GM21423 (cell line): ENCODE measurements around the gene LRRC8E.
"Not testable (repeated sequence)": the region's sequence is repeated elsewhere in the genome, so short reads cannot be mapped to it uniquely, and the experiment has no call there.

Experiments used
- ATAC-seq: cut with Tn5 transposase; IDR thresholded peaks from one replicate; pipeline ENCODE4 v1.9.1; 2021; ENCODE audit warnings: mild to moderate bottlenecking, moderate library complexity; ENCODE audit not compliant: unreplicated experiment

Gene LRRC8E

DNA sequence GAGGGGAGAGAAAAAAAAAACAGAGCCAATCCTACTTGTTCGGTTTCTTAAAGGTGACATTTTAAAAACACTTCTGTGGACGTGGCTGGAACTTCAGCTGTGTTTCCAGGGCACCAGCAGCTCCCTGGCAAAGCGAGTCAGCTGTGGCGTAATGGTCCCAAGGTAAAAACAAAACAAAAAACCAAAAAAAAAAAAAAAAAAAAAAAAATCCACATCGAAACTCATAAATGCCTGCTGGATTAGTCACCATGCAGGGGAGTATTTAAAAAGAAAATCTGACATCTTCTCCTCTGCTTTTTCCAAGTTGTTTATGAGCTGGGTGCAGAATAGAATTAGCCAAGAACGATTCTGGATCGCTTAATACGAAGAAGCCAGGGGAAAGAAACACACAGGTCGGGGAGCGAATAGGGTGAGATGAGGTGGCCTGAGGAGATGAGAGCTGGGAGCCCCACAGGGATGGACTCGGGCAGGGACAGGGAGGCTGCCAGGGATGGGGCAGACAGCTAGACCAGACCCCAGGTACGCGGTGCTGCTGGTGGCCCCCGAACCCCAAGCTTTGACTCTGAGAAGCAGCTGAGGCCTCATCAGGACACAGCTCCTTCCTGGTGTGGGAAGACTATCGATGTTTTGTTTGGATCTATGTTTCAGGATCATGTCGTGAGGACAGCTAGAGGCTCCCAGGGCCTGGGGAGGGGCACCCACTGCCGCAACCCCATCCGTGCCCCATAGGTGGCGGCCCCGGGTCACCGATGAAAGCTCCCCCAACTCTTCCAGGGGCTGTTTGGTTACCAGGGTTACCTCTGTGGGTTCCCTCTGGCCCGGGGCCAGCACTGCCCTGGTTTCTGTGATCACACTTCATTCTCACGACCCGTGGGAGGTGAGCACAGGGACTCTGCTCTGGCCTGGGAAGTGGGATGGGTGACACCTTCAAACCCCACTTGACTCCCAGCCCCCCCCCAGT, 40.7 kb downstream of the LRRC8E start:
- ATAC-seq, result no peak

DNA sequence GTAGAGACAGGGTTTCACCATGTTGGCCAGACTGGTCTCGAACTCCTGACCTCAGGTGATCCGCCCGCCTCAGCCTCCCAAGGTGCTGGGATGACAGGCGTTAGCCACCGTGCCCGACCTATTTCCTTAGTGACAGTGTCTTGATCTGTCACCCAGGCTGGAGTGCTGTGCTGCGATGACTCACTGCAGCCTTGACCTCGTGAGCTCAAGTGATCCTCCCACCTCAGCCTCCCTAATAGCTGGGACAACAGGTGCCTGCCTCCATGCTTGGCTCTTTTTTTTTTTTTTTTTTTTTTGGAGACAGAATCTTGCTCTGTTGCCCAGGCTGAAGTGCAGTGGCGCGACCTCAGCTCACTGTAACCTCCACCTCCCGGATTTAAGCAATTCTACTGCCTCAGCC, 41.7 kb downstream of the LRRC8E start:
- ATAC-seq, result not testable (repeated sequence)

DNA sequence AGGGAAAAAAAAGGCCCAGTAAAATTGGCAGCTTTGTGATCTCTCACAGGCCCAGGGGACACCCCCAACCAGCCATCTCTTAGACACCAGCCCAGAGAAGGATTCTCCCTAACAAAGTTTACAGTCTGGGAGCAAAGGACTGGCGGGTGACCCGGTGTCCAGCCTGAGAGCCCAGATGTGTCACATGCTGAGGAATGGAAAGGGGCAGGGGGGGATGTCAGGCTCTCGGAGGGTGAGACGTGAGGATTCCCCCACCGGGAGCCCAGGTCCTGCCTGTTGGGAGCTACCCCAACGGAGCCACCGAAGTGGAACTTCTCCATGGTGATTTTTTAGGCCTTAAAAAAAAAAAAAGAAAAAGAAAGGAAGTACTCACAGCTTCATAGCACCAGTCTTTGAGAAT, 42.5 kb downstream of the LRRC8E start:
- no peak for ATAC-seq

DNA sequence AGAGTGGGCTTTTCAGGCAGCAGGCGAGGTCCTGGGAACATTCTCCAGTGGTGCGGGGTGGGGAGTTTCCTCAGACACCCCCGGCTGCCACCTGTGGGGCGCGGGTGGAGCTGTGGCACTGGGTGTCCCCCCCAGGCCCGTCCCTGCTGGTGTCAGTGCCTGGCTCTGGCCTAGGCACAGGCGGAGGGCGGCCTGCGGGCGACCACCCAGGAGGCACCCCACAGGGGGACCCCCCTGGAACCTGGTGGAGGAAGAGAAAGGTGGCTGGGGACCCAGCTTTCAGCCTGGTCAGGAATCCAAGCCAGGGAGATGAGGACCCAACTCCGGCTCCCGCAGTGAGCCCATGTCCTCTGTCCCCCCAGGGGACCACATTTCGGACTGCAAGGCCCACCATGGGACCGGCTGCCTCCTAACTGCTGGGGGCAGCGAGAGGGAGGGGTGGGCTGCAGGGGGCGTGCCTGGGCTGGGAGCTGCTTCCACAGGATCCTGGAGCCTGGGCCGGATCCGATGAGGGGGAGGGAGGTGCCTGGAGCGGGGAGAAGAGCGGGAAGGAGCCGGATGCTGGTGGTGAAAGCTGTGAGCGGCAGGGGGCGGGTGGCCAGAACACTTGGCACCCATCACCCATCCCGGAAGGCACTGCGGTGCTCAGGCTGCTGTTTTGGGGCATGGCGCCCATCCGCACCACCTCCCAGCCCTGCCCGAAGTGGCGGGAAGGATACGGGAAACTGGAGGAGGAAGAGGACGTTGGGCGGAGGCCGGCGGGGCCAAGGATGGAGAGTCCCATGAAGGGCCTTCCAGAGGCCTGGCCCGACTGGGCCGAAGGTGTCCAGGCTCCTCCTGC, 43.1 kb downstream of the LRRC8E start:
- ATAC-seq, result no peak

DNA sequence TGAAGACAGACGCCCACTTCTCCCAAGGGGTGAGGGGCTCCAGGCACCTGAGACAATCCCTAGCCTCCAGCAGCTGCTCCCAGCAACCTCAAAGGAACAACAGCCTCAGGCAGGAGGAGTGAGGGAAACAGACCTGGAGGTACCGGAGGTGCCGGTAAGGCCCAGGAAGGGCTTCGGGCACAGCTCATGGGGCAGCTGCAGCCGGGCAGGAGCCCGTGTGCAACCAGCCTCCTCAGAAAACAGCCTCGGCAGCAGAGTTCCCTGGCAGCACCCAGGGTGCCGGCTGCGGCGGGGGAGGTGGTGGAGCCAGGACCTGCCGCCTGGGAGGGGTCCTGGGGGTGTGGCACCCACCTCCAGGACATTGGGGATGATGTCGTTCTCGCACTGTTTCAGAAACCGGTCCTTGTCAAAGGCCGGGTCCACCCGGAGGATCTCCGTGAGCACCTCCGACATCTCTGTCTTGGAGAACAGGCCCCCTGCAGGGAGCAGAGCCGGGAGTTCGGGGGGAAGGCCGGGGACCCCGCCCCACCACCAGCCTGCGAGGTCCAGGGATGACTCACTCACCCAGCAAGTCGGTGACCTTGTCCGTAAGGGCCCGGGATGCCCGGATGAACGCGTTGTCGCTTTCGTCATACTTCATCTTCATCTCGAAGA, 44.1 kb downstream of the LRRC8E start:
- no peak for ATAC-seq

DNA sequence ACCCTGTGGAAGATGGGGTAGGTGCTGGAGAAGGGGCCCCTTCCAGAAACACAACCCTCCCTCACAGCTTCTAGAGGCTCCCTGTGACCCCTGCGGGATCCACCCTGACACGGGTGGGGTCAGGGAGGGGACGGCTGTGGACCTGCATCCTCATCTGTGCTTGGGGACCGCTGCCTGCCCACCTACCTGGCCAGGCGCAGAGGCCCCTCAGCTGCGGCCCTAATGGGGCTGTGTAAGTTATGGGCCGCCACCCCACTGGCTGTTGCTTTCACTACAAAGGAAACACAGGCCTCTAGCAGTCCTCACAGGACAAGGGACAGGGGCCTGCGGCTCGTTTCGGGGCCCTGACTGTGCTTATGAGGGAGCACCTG, 44.6 kb downstream of the LRRC8E start:
- no peak for ATAC-seq

DNA sequence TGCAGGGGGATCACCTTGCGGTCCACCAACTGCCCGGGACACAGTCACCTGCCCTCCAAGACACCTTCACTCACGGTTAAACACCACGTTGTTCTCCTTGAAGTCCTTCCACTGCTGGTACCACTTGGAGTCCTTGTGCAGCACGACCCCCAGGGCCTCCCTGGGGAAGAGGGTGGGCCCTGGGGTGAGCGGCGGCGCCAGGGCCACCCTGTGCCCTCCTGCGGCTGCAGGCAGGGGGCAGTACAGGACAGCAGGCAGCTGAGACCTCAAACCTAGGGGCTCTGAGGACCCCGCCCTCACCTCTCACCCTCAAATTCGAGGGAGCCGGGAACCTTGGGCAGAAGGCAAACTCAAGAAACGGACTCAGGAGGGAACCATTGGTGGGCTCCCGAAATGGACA, 45.1 kb downstream of the LRRC8E start:
- no peak for ATAC-seq

DNA sequence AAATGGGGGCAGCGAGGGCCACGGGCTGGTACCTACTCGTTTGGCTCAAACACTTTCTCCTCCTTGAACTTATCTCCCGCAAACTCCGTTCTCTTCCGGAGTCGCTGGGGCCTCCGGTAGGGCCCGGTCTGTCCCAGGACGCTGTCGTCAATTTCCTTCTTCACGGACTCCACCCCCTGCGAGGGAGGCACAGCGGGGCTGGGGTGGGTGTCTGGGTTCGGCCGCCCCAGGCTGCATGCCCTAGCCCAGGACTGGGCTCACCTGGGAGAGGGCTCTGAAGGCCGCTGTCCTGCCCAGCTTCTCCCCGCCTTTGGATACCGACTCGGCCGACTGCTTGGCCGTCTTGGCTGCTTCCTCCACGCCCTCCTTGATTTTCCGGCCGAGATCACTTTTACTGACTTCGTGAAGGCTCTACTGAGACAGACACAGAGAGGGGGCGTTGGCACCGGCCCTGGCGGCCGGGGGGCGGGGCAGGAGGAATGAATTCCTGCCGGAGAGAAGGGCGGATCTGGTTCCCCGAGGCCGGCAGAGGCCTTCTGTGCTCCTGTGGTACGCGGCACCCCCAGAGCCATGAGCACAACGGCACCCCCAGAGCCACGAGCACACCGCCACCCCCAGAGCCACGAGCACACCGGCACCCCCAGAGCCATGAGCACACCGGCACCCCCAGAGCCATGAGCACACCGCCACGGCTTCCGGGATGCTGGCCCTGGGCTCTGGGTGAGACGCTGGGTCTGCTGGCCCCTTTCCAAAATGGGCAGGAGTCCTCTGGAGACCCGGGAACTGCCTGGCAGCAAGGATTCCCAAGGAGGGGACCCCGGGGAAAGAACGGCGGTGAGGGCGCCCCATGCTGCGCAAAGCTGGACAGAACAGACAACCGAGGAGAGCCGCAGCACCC, 45.8 kb downstream of the LRRC8E start:
- no peak for ATAC-seq

DNA sequence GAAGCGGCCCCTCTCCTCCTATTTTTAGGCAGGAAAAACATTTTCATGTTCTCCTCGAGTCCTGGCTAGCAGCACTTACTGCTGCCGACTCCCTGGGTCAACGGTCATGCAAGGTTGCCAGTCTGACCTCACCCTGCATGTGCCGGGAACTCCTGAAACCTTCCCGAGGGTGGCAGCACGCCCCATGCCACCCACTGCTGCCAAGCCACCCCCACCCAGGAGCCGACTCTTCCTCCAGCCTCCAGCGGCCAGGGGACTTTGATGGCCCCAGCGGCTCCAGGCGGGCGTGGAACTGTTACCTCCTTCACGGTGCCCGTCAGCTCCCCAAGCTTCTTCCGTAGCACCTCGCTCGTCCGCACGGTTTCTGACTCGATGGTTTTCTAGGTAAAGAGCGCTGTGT, 46.5 kb downstream of the LRRC8E start:
- ATAC-seq, result no peak

DNA sequence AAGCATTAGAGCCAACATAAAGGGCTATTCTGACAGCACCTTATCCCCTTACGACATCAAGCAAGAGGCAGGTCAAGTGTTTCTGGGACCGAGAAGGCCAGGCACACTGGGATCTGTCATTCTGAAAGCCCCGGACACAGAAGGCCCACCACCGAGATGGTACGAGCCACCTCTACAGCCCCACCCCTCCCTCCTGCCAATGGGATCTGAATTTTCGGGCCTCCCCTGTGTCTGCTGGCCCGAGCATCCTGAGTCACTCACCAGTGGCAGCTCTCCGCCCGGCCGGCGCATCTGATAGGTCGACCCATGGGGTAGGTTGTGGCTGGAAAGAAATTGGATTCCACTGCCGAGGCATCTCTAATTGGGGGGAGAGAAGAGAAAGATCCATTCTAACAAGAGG, 52.5 kb downstream of the LRRC8E start:
- no peak for ATAC-seq

DNA sequence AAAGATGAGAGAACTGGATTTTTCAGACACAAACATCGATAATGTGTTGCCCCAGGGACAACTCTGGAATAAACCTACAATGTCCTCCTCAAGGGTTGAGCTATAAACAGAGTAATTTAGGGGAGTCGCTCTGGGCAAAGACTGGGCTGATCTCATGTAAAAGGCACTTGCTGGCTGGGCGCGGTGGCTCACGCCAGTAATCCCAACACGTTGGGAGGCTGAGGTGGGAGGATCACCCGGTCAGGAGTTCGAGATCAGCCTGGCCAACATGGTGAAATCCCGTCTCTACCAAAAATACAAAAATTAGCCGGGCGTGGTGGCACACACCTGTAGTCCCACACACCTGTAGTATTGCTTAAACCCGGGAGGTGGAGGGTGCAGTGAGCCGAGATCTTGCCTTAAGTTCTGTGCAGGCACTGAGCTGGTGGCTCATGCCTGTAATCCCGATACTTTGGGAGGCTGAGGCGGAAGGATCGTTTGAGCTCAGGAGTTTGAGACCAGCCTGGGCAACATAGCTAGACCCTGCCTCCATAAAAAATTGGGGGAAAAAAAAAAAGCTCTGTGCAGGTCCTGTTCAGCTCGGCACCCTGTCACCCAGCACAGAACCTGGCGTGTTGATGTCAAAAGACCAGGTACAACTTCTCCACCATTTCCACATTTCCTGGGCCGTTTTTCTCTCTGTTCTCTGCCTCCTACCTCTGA, 53.7 kb downstream of the LRRC8E start:
- no peak for ATAC-seq

DNA sequence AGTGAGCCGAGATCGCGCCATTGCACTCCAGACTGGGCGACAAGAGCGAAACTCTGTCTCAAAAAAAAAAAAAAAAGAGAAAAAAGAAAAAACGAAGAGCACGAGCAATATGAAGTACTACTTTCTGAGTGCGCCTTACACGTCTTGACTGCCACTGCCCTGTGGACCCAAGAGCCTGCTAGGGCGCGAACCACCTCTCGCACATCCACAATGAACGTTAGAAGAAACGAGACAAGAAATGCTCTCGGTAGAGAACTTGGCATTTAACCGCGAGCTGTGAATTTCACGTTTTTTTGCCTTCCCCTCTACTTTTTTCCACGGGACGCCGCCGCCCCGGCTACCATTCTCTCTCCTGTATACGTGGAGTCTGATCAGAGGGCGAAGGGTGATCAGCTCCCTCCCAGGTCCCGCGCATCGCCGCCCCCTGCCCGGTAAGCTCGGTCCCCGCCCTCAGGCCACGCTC, 54.7 kb downstream of the LRRC8E start:
- ATAC-seq, result no peak

DNA sequence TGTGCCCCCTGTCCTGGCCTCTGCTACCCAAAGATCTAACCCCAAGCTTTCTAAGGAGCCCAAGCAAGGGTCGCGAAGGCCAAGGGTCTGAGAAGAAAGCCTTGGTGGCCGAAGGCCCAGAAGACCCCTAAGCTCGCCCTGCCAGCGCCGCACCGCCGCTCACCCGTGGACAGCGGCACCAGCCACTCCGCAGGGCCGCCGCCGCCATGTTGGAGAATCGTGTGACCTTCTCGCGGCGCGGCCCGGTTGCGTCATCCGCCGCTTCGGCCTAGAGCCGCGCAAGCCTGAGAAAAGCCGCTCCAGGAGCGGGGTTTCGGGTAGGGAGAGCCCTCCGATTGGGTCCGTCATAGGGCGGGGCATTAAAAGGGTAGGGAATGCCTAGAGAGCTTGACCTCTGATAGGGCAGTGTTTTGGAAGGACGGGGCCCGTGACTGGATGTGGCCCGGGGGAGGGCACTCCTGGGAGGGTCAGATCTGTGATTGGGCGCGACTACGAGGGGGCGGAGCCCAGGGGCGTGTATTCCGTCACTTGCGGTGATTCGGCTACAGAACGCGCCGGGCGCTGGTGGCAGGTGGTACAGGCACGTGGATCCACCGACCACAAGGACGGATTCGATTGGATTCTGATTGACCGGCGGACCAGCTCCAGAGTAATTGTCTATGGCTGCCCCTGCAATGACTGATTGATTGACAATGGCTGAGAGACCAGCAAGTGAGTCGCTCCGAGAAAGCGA, 55.3 kb downstream of the LRRC8E start, which contains the start of gene TIMM44:
Gene TIMM44 (minus strand): TSS at position 223 of the 733 bp plus-strand sequence. CDS start 15 bp downstream, at position 208.
- peak; percentile 94 for ATAC-seq

DNA sequence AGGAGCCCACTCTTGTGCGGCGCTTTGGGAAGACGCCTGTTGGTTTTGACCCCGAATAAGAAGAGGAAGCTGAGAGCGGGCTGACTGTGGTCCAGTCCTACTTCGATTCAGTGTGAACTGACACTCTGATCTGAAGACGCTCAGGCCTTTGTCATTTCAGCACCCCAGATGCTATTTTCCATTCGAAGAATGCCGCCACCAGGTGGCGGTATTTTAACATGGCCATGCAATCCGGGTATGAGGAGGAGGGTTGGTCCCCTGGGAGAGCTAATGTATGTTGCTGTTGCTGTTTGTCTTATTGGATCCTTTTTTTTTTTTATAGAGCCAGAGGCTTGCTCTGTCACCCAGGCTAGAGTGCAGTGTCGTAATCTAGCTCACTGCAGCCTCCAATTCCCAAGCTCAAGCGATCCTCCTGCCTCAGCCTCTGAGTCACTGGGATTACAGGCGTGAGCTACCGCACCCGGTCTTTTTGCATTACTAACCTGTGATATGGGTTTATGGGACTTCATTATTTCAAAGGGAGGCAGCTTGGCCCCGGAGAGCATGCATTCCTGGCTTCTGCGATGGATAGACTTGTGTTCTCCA, 56.0 kb downstream of the LRRC8E start:
- peak; percentile 20 for ATAC-seq

DNA sequence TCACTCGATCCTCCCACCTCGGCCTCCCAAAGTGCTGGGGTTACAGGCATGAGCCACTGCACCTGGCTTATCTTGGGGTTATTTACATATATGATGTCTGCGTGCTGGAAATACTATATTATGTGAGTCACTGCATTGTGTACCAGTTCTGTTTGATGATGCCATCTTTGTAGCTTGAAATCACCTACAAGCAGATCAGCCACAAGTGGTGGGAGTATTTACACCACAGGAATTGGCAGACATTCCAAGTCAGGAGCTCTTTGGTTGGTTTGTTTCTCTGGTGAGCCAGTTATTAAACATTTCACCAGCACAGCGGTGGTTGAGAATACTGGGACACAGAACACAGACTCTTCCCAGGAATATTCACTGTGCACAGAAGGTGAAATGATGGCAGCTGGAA, 59.6 kb downstream of the LRRC8E start:
- no peak for ATAC-seq
